ENCODE measurements around the gene ZNHIT6. TPM values are rescaled to one million over a fixed set of nuclear protein-coding genes. Genes with fewer than 3 reads are reported as not detected.

Gene ZNHIT6
- total RNA-seq, 1 donor from 2014 or later = 34.9 TPM

DNA sequence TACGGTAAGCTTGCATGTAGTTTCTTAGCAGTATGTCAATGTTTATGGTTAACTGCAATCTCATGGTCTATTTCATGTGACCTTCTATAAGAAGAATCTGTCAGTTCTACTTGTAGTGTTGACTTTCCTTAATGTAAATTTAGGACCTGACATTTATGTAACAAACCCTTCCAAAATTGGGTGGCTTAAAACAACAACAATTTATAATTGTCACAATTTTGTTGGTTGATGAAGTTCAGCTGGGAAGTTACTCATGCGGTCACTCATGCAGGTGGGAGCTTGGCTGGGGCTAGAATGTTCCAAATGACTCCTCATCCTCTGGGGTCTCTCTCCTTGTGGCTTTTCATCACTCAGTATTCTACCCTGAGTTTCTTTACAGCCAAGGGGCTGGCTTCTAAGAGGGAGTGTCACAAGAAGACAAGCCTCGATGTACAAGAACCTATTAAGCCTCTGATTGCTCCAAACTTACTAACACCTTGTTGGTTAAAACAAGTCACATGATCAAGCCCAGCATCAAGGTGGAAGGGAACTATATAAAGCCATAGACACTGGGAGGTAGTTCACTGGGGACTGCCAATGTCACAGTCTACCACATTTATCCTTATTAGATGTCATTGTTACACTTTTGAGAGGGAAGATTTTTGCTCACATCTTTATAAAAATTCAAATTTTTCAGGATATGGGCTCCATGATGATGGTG is 103.8 kb downstream of the ZNHIT6 start:
- FAIRE-seq (no peak), DNase-seq (ENCODE audit: low read depth) (no peak)
- Histone ChIP-seq H4K20me1 (ENCODE audit: insufficient read depth, low read length) (no peaks in the 10 kb centered on the region), H3K9me3 (ENCODE audit: insufficient read depth, low read depth, low read length) (peaks cover 2% of the 10 kb centered on the region), H3K4me3 (ENCODE audit: insufficient read depth, low read depth, low read length) (no peak overlapping the region), H3K27me3 (ENCODE audit: insufficient read depth, low read length) (no peaks in the 10 kb centered on the region), H3K36me3 (ENCODE audit: insufficient read depth, low read length) (no peaks in the 10 kb centered on the region), H2AFZ (ENCODE audit: low read depth, low read length) (no peak overlapping the region), H3K27ac (ENCODE audit: low read depth, low read length) (no peak overlapping the region), H3K4me1 (ENCODE audit: insufficient read depth, low read length) (peaks cover 25% of the 10 kb centered on the region), H3K79me2 (ENCODE audit: insufficient read depth, low read length) (no peaks in the 10 kb centered on the region), H3K4me2 (ENCODE audit: low read length) (no peak overlapping the region), H3K9ac (ENCODE audit: low read length) (no peak overlapping the region)
- H3K4me1 Mint-ChIP-seq (ENCODE audit: low read depth, unreplicated experiment) = peaks cover 51% of the 10 kb centered on the region
- H3K4me3 Mint-ChIP-seq (ENCODE audit: unreplicated experiment) = no peak overlapping the region
- H3K9me3 Mint-ChIP-seq (ENCODE audit: unreplicated experiment) = peaks cover 1% of the 10 kb centered on the region
- H3K27ac Mint-ChIP-seq (ENCODE audit: unreplicated experiment) = no peak overlapping the region
- H3K36me3 Mint-ChIP-seq (ENCODE audit: low read depth, unreplicated experiment) = peaks cover 5% of the 10 kb centered on the region
- TF ChIP-seq EZH2 (IDR thresholded peaks at IDR 0.05; ENCODE audit: insufficient read depth, low read length) = no peak
- TF ChIP-seq, protein P1, sequence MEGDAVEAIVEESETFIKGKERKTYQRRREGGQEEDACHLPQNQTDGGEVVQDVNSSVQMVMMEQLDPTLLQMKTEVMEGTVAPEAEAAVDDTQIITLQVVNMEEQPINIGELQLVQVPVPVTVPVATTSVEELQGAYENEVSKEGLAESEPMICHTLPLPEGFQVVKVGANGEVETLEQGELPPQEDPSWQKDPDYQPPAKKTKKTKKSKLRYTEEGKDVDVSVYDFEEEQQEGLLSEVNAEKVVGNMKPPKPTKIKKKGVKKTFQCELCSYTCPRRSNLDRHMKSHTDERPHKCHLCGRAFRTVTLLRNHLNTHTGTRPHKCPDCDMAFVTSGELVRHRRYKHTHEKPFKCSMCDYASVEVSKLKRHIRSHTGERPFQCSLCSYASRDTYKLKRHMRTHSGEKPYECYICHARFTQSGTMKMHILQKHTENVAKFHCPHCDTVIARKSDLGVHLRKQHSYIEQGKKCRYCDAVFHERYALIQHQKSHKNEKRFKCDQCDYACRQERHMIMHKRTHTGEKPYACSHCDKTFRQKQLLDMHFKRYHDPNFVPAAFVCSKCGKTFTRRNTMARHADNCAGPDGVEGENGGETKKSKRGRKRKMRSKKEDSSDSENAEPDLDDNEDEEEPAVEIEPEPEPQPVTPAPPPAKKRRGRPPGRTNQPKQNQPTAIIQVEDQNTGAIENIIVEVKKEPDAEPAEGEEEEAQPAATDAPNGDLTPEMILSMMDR (IDR thresholded peaks at IDR 0.05; ENCODE audit: insufficient read depth, low read depth, low read length) = no peak
- peaks cover 2% of the 10 kb centered on the region for H3K27me3 Mint-ChIP-seq (ENCODE audit: low read depth, unreplicated experiment)

DNA sequence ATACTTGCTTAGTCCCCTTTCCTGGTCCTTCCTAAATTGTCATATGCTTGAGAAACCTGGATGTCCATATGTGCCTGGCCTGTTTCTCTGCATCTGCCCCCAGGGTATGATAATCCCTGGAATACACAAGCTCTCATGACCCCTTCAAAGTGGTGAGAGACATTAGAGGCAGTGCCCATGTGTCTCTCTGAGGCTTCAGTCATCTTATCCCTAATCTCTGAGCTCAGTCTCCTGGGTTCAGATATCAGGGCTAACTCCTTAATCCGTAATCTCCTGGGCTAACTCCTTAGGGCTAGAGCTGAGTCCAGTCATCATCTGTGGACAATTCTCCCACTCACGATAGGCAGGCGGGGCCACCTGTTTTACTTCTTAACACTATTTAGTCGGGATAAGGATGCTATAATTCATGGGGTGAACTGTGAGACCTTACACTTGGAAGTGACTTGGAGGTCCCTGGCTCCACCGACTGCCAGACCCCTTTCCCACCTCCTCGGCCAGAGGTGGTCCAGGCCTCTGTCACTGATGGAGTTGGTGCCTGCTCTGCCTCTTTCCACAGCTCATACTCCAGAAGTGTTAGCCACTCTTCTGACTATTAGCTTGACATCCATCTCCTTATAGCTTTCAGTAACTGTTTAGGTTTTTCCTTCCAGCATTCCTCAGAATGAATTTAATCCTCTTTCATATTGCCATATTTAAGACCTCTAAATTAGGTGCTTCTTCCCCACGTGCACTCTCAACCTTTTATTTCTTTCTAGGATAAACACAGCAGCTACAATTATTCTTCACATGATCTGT is 105.0 kb downstream of the ZNHIT6 start:
- peaks cover 22% of the 10 kb centered on the region for H3K4me1 ChIP-seq (ENCODE audit: insufficient read depth, low read length)
- no peak overlapping the region for H3K27ac Mint-ChIP-seq (ENCODE audit: unreplicated experiment)

More for the DNA sequence above, 105.0 kb downstream of the ZNHIT6 start:
- Mint-ChIP-seq H3K4me3 (ENCODE audit: unreplicated experiment) (no peak overlapping the region), H3K9me3 (ENCODE audit: unreplicated experiment) (peaks cover 1% of the 10 kb centered on the region), H3K4me1 (ENCODE audit: low read depth, unreplicated experiment) (peaks cover 39% of the 10 kb centered on the region), H3K27me3 (ENCODE audit: low read depth, unreplicated experiment) (peaks cover 2% of the 10 kb centered on the region), H3K36me3 (ENCODE audit: low read depth, unreplicated experiment) (peaks cover 5% of the 10 kb centered on the region)
- no peak for FAIRE-seq
- H3K9ac ChIP-seq (ENCODE audit: low read length) = no peak overlapping the region
- no peak overlapping the region for H2AFZ ChIP-seq (ENCODE audit: low read depth, low read length)
- no peak overlapping the region for H3K27ac ChIP-seq (ENCODE audit: low read depth, low read length)
- no peaks in the 10 kb centered on the region for H3K79me2 ChIP-seq (ENCODE audit: insufficient read depth, low read length)
- H3K9me3 ChIP-seq (ENCODE audit: insufficient read depth, low read depth, low read length) = peaks cover 2% of the 10 kb centered on the region
- H4K20me1 ChIP-seq (ENCODE audit: insufficient read depth, low read length) = no peaks in the 10 kb centered on the region
- H3K27me3 ChIP-seq (ENCODE audit: insufficient read depth, low read length) = no peaks in the 10 kb centered on the region
- H3K4me3 ChIP-seq (ENCODE audit: insufficient read depth, low read depth, low read length) = no peak overlapping the region
- H3K36me3 ChIP-seq (ENCODE audit: insufficient read depth, low read length) = no peaks in the 10 kb centered on the region
- TF ChIP-seq EZH2 (IDR thresholded peaks at IDR 0.05; ENCODE audit: insufficient read depth, low read length) = no peak
- TF ChIP-seq, protein P1 (IDR thresholded peaks at IDR 0.05; ENCODE audit: insufficient read depth, low read depth, low read length) = no peak
- no peak for DNase-seq (ENCODE audit: low read depth)
- H3K4me2 ChIP-seq (ENCODE audit: low read length) = no peak overlapping the region

Measured in astrocyte (in vitro differentiated cells and primary cell).